ENCODE data around the gene NPC1L1. TPM values are rescaled to one million over a fixed set of nuclear protein-coding genes. Genes with fewer than 3 reads are reported as not detected.

Gene NPC1L1
- total RNA-seq, 2 donors from 2014 or later, result 0.85 to 2.2 TPM

GRCh38 chr7:44534087-44534486 lies 7.0 kb downstream of the NPC1L1 start:
- Histone ChIP-seq H3K4me1 (ENCODE audit: control insufficient read depth in 1 of 2, low read depth in 2 of 2) (no peaks in the 10 kb centered on the region), H3K9me3 (no peaks in the 10 kb centered on the region), H3K4me3 (no peak overlapping the region), H3K27ac (no peak overlapping the region), H3K36me3 (no peaks in the 10 kb centered on the region), H3K27me3 (replicated peaks; ENCODE audit: insufficient read depth) (no peaks in the 10 kb centered on the region)
- DNase-seq (ENCODE audit: low spot score), result no peak
- no peak for ATAC-seq (ENCODE audit: insufficient number of reproducible peaks, low FRiP score, low read depth)
- no peak for TF ChIP-seq CTCF (IDR thresholded peaks at IDR 0.05)

- Histone ChIP-seq H3K36me3 (no peaks in the 10 kb centered on the region), H3K9me3 (no peaks in the 10 kb centered on the region), H3K4me1 (ENCODE audit: control insufficient read depth in 1 of 2, low read depth in 2 of 2) (no peaks in the 10 kb centered on the region), H3K4me3 (no peak overlapping the region), H3K27ac (no peak overlapping the region), H3K27me3 (replicated peaks; ENCODE audit: insufficient read depth) (no peaks in the 10 kb centered on the region)
- ATAC-seq (ENCODE audit: insufficient number of reproducible peaks, low FRiP score, low read depth) (no peak), DNase-seq (ENCODE audit: low spot score) (no peak)
- no peak for TF ChIP-seq CTCF (IDR thresholded peaks at IDR 0.05)
These were observed 7.7 kb downstream of the NPC1L1 start for GRCh38 chr7:44533301-44534055.

GRCh38 chr7:44531421-44532380 lies 9.4 kb downstream of the NPC1L1 start:
- Histone ChIP-seq H3K4me1 (ENCODE audit: control insufficient read depth in 1 of 2, low read depth in 2 of 2) (no peaks in the 10 kb centered on the region), H3K4me3 (no peak overlapping the region), H3K27ac (no peak overlapping the region), H3K9me3 (peaks cover 5% of the 10 kb centered on the region), H3K36me3 (no peaks in the 10 kb centered on the region), H3K27me3 (replicated peaks; ENCODE audit: insufficient read depth) (no peaks in the 10 kb centered on the region)
- no peak for TF ChIP-seq CTCF (IDR thresholded peaks at IDR 0.05)
- ATAC-seq (ENCODE audit: insufficient number of reproducible peaks, low FRiP score, low read depth) (no peak), DNase-seq (ENCODE audit: low spot score) (no peak)

GRCh38 chr7:44530990-44531389 lies 10.1 kb downstream of the NPC1L1 start:
- TF ChIP-seq CTCF (IDR thresholded peaks at IDR 0.05), result no peak
- H3K4me3 ChIP-seq, result no peak overlapping the region

GRCh38 chr7:44524811-44525388 lies 16.2 kb downstream of the NPC1L1 start:
- no peak for TF ChIP-seq CTCF (IDR thresholded peaks at IDR 0.05)
- no peak overlapping the region for H3K27ac ChIP-seq
- no peaks in the 10 kb centered on the region for H3K36me3 ChIP-seq
- no peaks in the 10 kb centered on the region for H3K27me3 ChIP-seq (replicated peaks; ENCODE audit: insufficient read depth)
- DNase-seq (ENCODE audit: low spot score) (no peak), ATAC-seq (ENCODE audit: insufficient number of reproducible peaks, low FRiP score, low read depth) (no peak)
- H3K4me1 ChIP-seq (ENCODE audit: control insufficient read depth in 1 of 2, low read depth in 2 of 2), result no peaks in the 10 kb centered on the region
- no peak overlapping the region for H3K4me3 ChIP-seq
- peaks cover 16% of the 10 kb centered on the region for H3K9me3 ChIP-seq

More at GRCh38 chr7:44530990-44531389, 10.1 kb downstream of the NPC1L1 start:
- Histone ChIP-seq H3K36me3 (no peaks in the 10 kb centered on the region), H3K27ac (no peak overlapping the region), H3K27me3 (replicated peaks; ENCODE audit: insufficient read depth) (no peaks in the 10 kb centered on the region), H3K9me3 (peaks cover 8% of the 10 kb centered on the region), H3K4me1 (ENCODE audit: control insufficient read depth in 1 of 2, low read depth in 2 of 2) (no peaks in the 10 kb centered on the region)
- ATAC-seq (ENCODE audit: insufficient number of reproducible peaks, low FRiP score, low read depth), result no peak
- no peak for DNase-seq (ENCODE audit: low spot score)
